DMS114 treated with DMSO at 0.1 percent for 48 hours (cell line): ENCODE data around the gene CHST9.
"Not testable (repeated sequence)": the region's sequence is repeated elsewhere in the genome, so short reads cannot be mapped to it uniquely, and the experiment has no call there.

Experiments used
- DNase-seq: peaks from one replicate; lab custom pipeline; 2025; ENCODE audit not compliant: unreplicated experiment; lab: John Stamatoyannopoulos, UW

The CHST9 gene

GRCh38 chr18:26941584-26941983 lies 243.5 kb downstream of the CHST9 start:
- DNase-seq: no peak

- no peak for DNase-seq
Observed at GRCh38 chr18:26940744-26941398, 244.2 kb downstream of the CHST9 start.

- no peak for DNase-seq
Observed at GRCh38 chr18:26931659-26932058, 253.4 kb downstream of the CHST9 start.

GRCh38 chr18:26930630-26931029 lies 254.5 kb downstream of the CHST9 start:
- no peak for DNase-seq

- DNase-seq: no peak
Observed at GRCh38 chr18:26928670-26929313, 256.3 kb downstream of the CHST9 start.

GRCh38 chr18:26927822-26928221 lies 257.3 kb downstream of the CHST9 start:
- DNase-seq: not testable (repeated sequence)

GRCh38 chr18:26926066-26926675 lies 258.9 kb downstream of the CHST9 start:
- DNase-seq: no peak

- DNase-seq: no peak
Observed at GRCh38 chr18:26925313-26925712, 259.8 kb downstream of the CHST9 start.

GRCh38 chr18:26922313-26922712 lies 262.8 kb downstream of the CHST9 start:
- DNase-seq: no peak

- DNase-seq: no peak
Observed at GRCh38 chr18:26920644-26921043, 264.5 kb downstream of the CHST9 start.

- no peak for DNase-seq
Observed at GRCh38 chr18:26919627-26920026, 265.5 kb downstream of the CHST9 start.

GRCh38 chr18:26919201-26919600 lies 265.9 kb downstream of the CHST9 start:
- DNase-seq: no peak

- no peak for DNase-seq
Observed at GRCh38 chr18:26911840-26912239, 273.3 kb downstream of the CHST9 start.

GRCh38 chr18:26909599-26910290 lies 275.4 kb downstream of the CHST9 start:
- DNase-seq: no peak

GRCh38 chr18:26908906-26909305 lies 276.2 kb downstream of the CHST9 start:
- DNase-seq: no peak

- DNase-seq: no peak
Observed at GRCh38 chr18:26902291-26902690, 282.8 kb downstream of the CHST9 start.

- DNase-seq: no peak
Observed at GRCh38 chr18:26901020-26901419, 284.1 kb downstream of the CHST9 start.

GRCh38 chr18:26894426-26894825 lies 290.7 kb downstream of the CHST9 start:
- DNase-seq: no peak

- DNase-seq: no peak
Observed at GRCh38 chr18:26893996-26894395, 291.1 kb downstream of the CHST9 start.

GRCh38 chr18:26888259-26888658 lies 296.8 kb downstream of the CHST9 start:
- no peak for DNase-seq

- no peak for DNase-seq
Observed at GRCh38 chr18:26875040-26875654, 310.0 kb downstream of the CHST9 start.
